ENCODE measurements around the gene TTLL10.

TTLL10 gene

GRCh38 chr1:1220197-1220596 lies 46.5 kb downstream of the TTLL10 start:
- no peaks in the 10 kb centered on the region for H3K4me1 ChIP-seq (ENCODE audit: insufficient read depth, insufficient read length)
- no peak overlapping the region for H3K4me3 ChIP-seq (ENCODE audit: insufficient read length, low read depth)
- H3K27me3 ChIP-seq (ENCODE audit: insufficient read depth, insufficient read length), result no peaks in the 10 kb centered on the region
- no peak overlapping the region for H3K9ac ChIP-seq (ENCODE audit: insufficient read length, low read depth)
- no peaks in the 10 kb centered on the region for H3K9me3 ChIP-seq (ENCODE audit: insufficient read depth, low read length)
- TF ChIP-seq ZNF274 (IDR thresholded peaks at IDR 0.05; ENCODE audit: low read depth, low read length) (no peak), SUZ12 (IDR thresholded peaks at IDR 0.05; ENCODE audit: extremely low read depth, insufficient read depth, insufficient read length) (no peak), YY1 (IDR thresholded peaks at IDR 0.05; ENCODE audit: insufficient read depth, insufficient read length) (no peak)
- H3K36me3 ChIP-seq (ENCODE audit: insufficient read depth, insufficient read length, low read length), result peaks cover 71% of the 10 kb centered on the region
- no peak for DNase-seq (ENCODE audit: low read depth, low spot score)

DNA sequence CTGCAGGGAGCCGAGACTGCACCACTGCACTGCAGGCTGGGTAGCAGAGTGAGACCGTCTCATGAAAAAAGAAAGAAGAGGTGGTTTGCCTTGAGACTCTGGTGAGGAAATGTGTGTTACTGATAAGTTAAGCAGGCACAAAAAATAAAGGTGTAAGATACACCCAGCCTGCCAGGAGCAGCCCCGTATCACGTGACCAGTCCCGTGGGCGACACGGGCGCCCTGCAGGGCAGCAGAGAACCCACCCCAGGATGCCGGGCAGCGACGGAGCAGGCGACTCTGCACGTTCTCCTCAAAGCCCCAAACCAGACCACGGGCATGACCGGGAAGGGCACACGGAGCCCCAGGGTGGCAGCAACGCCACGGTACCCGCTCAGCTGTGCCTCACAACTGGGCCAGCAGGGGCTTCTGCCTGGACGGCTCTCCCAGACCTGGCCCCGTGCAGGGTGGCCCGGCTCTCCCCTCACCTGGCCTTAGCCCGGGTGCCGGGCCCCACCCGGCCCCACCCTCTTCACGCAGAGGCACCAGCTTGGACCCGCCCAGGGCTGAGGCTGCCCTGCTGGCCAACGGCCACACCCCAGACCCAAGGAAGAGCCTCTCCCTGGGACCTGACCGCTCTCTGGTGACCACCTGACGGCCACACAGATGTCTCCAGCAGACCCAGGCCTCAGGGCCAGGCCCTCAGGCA lies 48.4 kb downstream of the TTLL10 start:
- no peaks in the 10 kb centered on the region for H3K9me3 ChIP-seq (ENCODE audit: insufficient read depth, low read length)
- no peak for DNase-seq (ENCODE audit: low read depth, low spot score)
- no peak overlapping the region for H3K9ac ChIP-seq (ENCODE audit: insufficient read length, low read depth)
- TF ChIP-seq ZNF274 (IDR thresholded peaks at IDR 0.05; ENCODE audit: low read depth, low read length) (no peak), SUZ12 (IDR thresholded peaks at IDR 0.05; ENCODE audit: extremely low read depth, insufficient read depth, insufficient read length) (no peak), YY1 (IDR thresholded peaks at IDR 0.05; ENCODE audit: insufficient read depth, insufficient read length) (no peak)
- H3K4me1 ChIP-seq (ENCODE audit: insufficient read depth, insufficient read length), result no peaks in the 10 kb centered on the region
- no peak overlapping the region for H3K4me3 ChIP-seq (ENCODE audit: insufficient read length, low read depth)
- no peaks in the 10 kb centered on the region for H3K27me3 ChIP-seq (ENCODE audit: insufficient read depth, insufficient read length)
- H3K36me3 ChIP-seq (ENCODE audit: insufficient read depth, insufficient read length, low read length), result peaks cover 77% of the 10 kb centered on the region

DNA sequence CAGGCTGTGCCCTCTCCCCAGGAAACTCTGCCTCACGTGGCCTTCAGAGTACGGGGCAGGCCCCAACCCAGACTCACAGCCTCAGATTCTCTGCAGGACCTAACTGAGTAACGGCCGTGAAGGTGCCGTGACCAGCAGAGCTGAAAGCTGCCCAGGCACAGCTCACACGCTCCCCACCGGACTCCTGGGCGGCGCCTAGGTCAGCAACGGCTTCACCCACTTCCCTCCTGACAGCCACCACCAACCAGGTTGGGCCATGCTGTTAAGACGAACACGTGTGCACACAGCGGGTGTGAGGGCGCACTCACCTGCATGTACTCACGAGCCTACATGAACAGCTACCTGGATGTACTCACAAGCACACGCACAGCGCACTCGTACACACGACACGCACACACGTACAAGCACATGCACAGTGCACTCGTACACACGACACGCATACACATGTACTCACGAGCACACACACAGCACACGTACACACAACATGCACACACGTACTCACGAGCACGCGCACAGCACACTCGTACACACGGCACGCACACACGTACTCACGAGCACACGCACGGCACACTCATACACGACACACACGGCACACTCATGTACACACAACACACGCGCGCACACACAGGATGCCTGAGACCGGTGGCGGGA lies 49.0 kb downstream of the TTLL10 start:
- H3K4me1 ChIP-seq (ENCODE audit: insufficient read depth, insufficient read length), result no peaks in the 10 kb centered on the region
- no peak for TF ChIP-seq YY1 (IDR thresholded peaks at IDR 0.05; ENCODE audit: insufficient read depth, insufficient read length)
- no peak for TF ChIP-seq ZNF274 (IDR thresholded peaks at IDR 0.05; ENCODE audit: low read depth, low read length)
- no peak for TF ChIP-seq SUZ12 (IDR thresholded peaks at IDR 0.05; ENCODE audit: extremely low read depth, insufficient read depth, insufficient read length)
- H3K36me3 ChIP-seq (ENCODE audit: insufficient read depth, insufficient read length, low read length), result peaks cover 77% of the 10 kb centered on the region
- no peaks in the 10 kb centered on the region for H3K9me3 ChIP-seq (ENCODE audit: insufficient read depth, low read length)
- DNase-seq (ENCODE audit: low read depth, low spot score), result no peak
- no peak overlapping the region for H3K4me3 ChIP-seq (ENCODE audit: insufficient read length, low read depth)
- H3K9ac ChIP-seq (ENCODE audit: insufficient read length, low read depth), result no peak overlapping the region
- no peaks in the 10 kb centered on the region for H3K27me3 ChIP-seq (ENCODE audit: insufficient read depth, insufficient read length)

DNA sequence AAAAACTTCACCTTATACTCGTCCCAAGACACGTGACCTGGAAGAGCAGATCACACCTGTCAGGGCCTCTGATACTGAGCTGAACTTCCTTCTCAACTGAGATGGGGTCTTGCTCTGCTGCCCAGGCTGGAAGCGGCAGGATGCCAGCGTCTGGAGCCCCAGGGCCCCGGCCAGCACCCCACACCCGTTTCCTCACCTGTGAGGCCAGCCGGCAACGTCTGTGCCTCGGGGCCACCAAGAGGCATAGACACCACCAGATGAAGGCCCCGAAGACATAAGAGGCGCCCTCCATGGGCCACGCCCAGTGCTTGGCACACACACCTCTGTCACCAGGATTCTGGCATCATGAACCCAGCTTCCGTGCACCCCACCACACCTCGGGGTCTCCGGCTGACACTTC lies 49.6 kb downstream of the TTLL10 start:
- H3K36me3 ChIP-seq (ENCODE audit: insufficient read depth, insufficient read length, low read length), result peaks cover 78% of the 10 kb centered on the region

GRCh38 chr1:1223891-1224290 lies 50.2 kb downstream of the TTLL10 start:
- no peak for TF ChIP-seq ZNF274 (IDR thresholded peaks at IDR 0.05; ENCODE audit: low read depth, low read length)
- no peak for TF ChIP-seq SUZ12 (IDR thresholded peaks at IDR 0.05; ENCODE audit: extremely low read depth, insufficient read depth, insufficient read length)
- no peak for TF ChIP-seq YY1 (IDR thresholded peaks at IDR 0.05; ENCODE audit: insufficient read depth, insufficient read length)
- no peak overlapping the region for H3K9ac ChIP-seq (ENCODE audit: insufficient read length, low read depth)
- H3K4me3 ChIP-seq (ENCODE audit: insufficient read length, low read depth), result no peak overlapping the region
- H3K4me1 ChIP-seq (ENCODE audit: insufficient read depth, insufficient read length), result no peaks in the 10 kb centered on the region
- no peak for DNase-seq (ENCODE audit: low read depth, low spot score)
- H3K27me3 ChIP-seq (ENCODE audit: insufficient read depth, insufficient read length), result no peaks in the 10 kb centered on the region
- no peaks in the 10 kb centered on the region for H3K9me3 ChIP-seq (ENCODE audit: insufficient read depth, low read length)
- peaks cover 77% of the 10 kb centered on the region for H3K36me3 ChIP-seq (ENCODE audit: insufficient read depth, insufficient read length, low read length)

More for the DNA sequence above, 49.6 kb downstream of the TTLL10 start:
- TF ChIP-seq SUZ12 (IDR thresholded peaks at IDR 0.05; ENCODE audit: extremely low read depth, insufficient read depth, insufficient read length) (no peak), YY1 (IDR thresholded peaks at IDR 0.05; ENCODE audit: insufficient read depth, insufficient read length) (no peak), ZNF274 (IDR thresholded peaks at IDR 0.05; ENCODE audit: low read depth, low read length) (no peak)
- no peak overlapping the region for H3K4me3 ChIP-seq (ENCODE audit: insufficient read length, low read depth)
- H3K9me3 ChIP-seq (ENCODE audit: insufficient read depth, low read length), result no peaks in the 10 kb centered on the region
- no peak overlapping the region for H3K9ac ChIP-seq (ENCODE audit: insufficient read length, low read depth)
- DNase-seq (ENCODE audit: low read depth, low spot score), result no peak
- H3K4me1 ChIP-seq (ENCODE audit: insufficient read depth, insufficient read length), result no peaks in the 10 kb centered on the region
- no peaks in the 10 kb centered on the region for H3K27me3 ChIP-seq (ENCODE audit: insufficient read depth, insufficient read length)

DNA sequence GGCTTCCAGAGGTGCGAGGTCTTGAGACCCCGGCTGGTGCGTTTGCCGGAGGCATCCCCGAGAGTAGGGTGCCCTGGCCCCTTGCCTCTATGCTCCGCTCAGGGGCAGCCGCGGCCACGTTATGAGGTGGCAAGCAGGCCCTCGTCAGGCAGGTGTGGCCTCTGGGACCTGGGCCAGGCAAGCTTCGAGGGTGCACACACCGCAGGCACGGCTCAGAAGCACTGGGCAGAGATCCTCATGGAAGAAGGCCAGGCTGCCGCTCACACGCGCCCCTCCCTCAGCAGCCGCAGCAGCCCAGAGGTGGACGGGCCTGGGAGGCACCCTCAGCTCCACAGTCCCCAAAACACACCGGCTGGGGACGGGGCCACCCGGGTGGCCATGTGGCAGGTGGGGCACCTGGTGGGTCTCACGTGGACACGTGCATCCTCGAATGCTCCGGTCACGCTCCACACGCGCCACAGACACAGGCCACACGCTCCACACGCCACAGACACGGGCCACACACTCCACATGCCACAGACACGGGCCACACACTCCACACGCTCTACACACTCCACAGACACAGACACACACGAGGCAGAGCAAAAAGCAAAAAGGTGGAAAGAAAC lies 51.7 kb downstream of the TTLL10 start:
- peaks cover 83% of the 10 kb centered on the region for H3K36me3 ChIP-seq (ENCODE audit: insufficient read depth, insufficient read length, low read length)
- TF ChIP-seq ZNF274 (IDR thresholded peaks at IDR 0.05; ENCODE audit: low read depth, low read length), result no peak
- no peak for TF ChIP-seq YY1 (IDR thresholded peaks at IDR 0.05; ENCODE audit: insufficient read depth, insufficient read length)
- TF ChIP-seq SUZ12 (IDR thresholded peaks at IDR 0.05; ENCODE audit: extremely low read depth, insufficient read depth, insufficient read length), result no peak
- no peak for DNase-seq (ENCODE audit: low read depth, low spot score)
- H3K27me3 ChIP-seq (ENCODE audit: insufficient read depth, insufficient read length), result no peaks in the 10 kb centered on the region
- no peak overlapping the region for H3K4me3 ChIP-seq (ENCODE audit: insufficient read length, low read depth)
- H3K9me3 ChIP-seq (ENCODE audit: insufficient read depth, low read length), result no peaks in the 10 kb centered on the region
- H3K4me1 ChIP-seq (ENCODE audit: insufficient read depth, insufficient read length), result no peaks in the 10 kb centered on the region
- no peak overlapping the region for H3K9ac ChIP-seq (ENCODE audit: insufficient read length, low read depth)

DNA sequence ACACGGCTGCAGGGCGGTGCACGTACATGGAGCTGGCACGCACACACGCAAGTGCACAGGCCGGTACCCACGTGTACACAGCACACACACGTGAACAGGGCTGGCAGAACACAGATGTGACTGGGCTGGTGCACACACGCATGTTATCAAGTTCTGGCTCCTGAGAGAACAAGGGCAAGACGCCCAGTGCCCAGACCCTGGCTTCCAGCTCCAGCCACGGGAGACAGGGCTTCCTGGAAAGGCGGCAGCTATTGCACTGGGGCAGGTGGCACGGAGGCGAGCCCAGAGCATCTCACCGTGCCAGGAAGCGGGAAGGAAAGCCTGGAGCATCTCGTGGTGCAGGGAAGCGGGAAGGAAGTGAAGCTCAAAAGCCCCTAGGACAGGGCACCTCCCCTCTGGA lies 52.2 kb downstream of the TTLL10 start:
- no peak overlapping the region for H3K4me3 ChIP-seq (ENCODE audit: insufficient read length, low read depth)
- no peak overlapping the region for H3K9ac ChIP-seq (ENCODE audit: insufficient read length, low read depth)
- no peaks in the 10 kb centered on the region for H3K9me3 ChIP-seq (ENCODE audit: insufficient read depth, low read length)
- DNase-seq (ENCODE audit: low read depth, low spot score), result no peak
- H3K4me1 ChIP-seq (ENCODE audit: insufficient read depth, insufficient read length), result no peaks in the 10 kb centered on the region
- TF ChIP-seq SUZ12 (IDR thresholded peaks at IDR 0.05; ENCODE audit: extremely low read depth, insufficient read depth, insufficient read length), result no peak
- TF ChIP-seq ZNF274 (IDR thresholded peaks at IDR 0.05; ENCODE audit: low read depth, low read length), result no peak
- TF ChIP-seq YY1 (IDR thresholded peaks at IDR 0.05; ENCODE audit: insufficient read depth, insufficient read length), result no peak
- H3K27me3 ChIP-seq (ENCODE audit: insufficient read depth, insufficient read length), result no peaks in the 10 kb centered on the region
- H3K36me3 ChIP-seq (ENCODE audit: insufficient read depth, insufficient read length, low read length), result peaks cover 78% of the 10 kb centered on the region

Data from NT2/D1 (cell line).